Measurements from ENCODE around the gene HNMT.

The HNMT gene

DNA sequence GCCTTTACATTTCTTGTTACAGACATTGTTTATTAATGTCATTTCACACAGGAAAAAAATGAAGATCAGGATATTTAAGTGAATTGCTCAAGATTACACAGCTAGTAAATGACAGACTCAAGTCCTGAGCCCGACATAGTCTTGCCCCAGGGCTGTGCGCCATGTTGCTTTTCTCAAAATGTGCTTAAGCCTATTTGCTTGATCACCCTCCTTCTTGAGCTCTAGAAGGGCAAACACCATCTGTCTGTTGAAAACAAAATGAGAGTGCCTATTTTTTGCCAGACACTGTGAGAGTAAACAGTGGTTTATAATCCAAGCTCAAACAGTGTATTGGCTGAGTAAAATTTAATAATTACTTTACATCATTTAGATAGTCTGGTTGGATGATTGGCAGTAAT, 34.8 kb upstream of the HNMT start:
- TF ChIP-seq, protein P1, sequence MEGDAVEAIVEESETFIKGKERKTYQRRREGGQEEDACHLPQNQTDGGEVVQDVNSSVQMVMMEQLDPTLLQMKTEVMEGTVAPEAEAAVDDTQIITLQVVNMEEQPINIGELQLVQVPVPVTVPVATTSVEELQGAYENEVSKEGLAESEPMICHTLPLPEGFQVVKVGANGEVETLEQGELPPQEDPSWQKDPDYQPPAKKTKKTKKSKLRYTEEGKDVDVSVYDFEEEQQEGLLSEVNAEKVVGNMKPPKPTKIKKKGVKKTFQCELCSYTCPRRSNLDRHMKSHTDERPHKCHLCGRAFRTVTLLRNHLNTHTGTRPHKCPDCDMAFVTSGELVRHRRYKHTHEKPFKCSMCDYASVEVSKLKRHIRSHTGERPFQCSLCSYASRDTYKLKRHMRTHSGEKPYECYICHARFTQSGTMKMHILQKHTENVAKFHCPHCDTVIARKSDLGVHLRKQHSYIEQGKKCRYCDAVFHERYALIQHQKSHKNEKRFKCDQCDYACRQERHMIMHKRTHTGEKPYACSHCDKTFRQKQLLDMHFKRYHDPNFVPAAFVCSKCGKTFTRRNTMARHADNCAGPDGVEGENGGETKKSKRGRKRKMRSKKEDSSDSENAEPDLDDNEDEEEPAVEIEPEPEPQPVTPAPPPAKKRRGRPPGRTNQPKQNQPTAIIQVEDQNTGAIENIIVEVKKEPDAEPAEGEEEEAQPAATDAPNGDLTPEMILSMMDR (conservative IDR thresholded peaks at IDR 0.05) = no peak
- H3K27ac ChIP-seq = no peak overlapping the region

DNA sequence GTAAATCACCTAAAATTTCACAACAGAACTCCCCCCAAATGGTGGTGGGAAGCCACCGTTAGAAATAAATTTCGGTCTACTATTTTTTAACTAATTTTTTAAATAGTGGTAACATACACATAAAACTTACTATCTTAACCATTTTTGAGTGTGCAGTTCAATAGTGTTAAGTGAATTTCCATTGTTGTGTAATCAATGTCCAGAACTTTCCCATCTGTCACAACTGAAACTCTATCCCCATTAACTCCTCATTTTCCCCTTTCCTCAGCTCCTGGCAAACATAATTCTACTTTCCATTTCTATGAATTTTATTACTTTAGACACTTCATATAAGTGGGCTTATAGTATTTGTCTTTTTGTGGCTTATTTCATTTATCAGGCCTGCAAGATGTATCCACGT, 34.1 kb upstream of the HNMT start:
- TF ChIP-seq, protein P1 (conservative IDR thresholded peaks at IDR 0.05) = no peak
- no peak overlapping the region for H3K27ac ChIP-seq

DNA sequence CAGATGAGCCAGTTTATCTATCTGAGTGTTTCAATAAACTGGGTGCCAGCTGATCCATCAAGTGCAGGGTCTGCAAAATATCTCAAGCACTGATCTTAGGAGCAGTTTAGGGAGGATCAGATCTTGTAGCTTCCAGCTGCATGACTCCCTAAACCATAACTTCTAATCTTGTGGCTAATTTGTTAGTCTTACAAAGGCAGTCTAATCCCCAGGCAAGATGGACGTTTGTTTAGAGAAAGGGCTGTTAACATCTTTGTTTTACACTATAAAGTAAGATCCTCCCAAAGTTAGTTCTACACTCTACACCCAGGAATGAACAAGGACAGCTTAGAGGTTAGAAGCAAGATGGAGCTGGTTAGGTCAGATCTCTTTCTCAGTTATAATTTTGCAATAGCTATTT, 28.7 kb upstream of the HNMT start:
- H3K27ac ChIP-seq = no peak overlapping the region
- TF ChIP-seq, protein P1 (conservative IDR thresholded peaks at IDR 0.05) = no peak

DNA sequence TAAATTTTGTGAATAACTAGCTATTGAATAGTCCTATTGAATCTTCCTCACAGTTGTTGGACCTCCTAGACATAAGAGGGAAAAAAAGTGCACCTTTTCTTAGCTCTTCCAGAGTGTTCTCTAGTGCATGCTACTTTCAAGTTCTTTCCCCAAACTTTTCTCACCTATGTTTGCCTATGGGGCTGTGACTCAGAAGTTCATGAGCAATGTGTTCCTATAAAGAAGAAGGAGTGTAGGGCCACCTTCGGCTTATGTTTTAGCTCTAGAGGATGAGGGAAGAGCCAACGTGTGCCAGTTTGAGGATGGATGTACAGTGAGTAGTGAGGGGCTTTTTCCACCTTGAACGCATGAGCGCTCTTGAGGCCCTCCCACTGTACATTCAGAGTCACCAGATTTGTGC, 27.0 kb upstream of the HNMT start:
- TF ChIP-seq, protein P1 (conservative IDR thresholded peaks at IDR 0.05) = no peak
- no peak overlapping the region for H3K27ac ChIP-seq

DNA sequence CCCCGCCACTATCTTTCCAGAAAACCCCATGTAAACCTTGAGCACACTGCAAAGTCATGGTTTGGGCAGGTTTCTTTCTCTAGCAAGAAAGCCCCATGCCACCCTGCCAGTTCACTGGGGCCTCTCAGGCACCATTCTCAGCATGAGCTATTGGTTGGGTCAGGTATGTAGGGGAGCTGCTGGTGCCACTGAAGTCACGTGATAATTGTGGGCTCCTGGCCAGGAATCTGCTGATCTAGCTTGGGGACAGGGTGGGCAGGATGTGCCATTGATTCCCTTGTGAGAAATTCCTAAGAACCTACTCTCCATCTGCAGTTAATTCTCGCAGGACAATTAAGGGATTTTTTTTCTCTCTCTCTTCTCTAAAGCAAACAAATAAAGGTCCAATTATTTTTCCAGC, 26.5 kb upstream of the HNMT start:
- no peak overlapping the region for H3K27ac ChIP-seq

DNA sequence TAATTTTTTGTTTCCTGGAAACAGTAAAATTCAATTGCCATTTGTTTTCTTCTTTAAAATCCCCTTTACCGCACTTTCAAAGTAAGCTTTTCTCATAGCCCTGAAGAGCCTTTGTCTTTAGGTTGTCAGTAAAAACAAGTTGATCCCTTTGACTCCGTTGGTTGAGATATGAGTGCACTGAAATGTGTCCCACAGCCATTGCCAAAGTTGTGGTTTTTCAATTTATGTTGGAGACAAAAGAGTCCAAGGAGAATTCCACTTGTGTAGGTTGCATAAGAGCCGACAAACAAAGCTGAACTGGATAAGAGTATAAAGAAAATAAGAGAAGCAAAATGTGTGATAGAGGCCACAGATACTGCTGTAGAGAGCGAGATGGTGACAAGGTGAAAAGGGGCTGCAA, 26.1 kb upstream of the HNMT start:
- TF ChIP-seq, protein P1 (conservative IDR thresholded peaks at IDR 0.05) = no peak
- no peak overlapping the region for H3K27ac ChIP-seq

More for the DNA sequence above, 26.5 kb upstream of the HNMT start:
- TF ChIP-seq, protein P1 (conservative IDR thresholded peaks at IDR 0.05) = no peak

DNA sequence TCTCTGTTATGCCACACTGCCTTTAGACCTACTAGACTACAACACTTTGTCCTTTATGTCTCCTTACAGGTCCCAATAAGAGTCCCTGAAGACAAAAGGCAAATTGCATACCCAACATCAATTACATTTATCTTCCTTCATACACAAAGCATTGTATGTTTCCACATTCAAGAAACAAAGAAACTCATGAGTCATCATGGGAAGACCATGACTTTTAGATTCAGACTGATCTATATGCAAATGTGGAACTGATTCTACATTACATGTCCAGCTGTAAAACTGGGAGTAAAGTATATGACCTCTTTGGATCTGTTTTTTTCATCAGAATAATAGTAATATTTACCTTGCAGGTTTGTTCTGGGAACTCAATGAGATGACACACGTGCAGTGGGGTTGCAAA, 25.2 kb upstream of the HNMT start:
- H3K27ac ChIP-seq = no peak overlapping the region
- TF ChIP-seq, protein P1 (conservative IDR thresholded peaks at IDR 0.05) = no peak

DNA sequence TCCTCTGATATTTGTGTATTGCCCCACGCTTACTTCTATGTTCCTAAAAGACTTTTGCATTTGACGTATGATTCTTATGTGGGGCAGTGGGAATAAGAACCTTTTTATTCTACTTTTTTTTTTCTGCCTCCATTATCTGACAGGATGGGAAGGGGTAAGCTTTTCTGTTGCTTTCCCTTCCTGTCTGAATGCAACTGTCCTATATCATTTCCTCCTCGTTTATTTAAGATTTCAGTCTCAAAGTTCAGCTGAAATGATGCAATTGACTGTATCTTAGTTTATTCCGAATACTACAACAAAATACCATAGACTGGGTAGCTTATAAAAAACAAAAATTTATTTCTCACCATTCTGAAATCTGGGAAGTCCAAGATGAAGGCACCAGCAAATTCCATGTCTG, 24.1 kb upstream of the HNMT start:
- no peak overlapping the region for H3K27ac ChIP-seq

More for the DNA sequence above, 24.1 kb upstream of the HNMT start:
- TF ChIP-seq, protein P1 (conservative IDR thresholded peaks at IDR 0.05) = no peak
